Endodermal cell (in vitro differentiated cells): ENCODE results near the gene IGSF5. TPM values are rescaled to one million over a fixed set of nuclear protein-coding genes. Genes with fewer than 3 reads are reported as not detected.
A peak's percentile ranks its signal among the peaks of the same experiment; 100 is the strongest.

Experiments used
- DNase-seq: peaks from one replicate; pipeline ENCODE4 v3.0.0-alpha.2; 2017
- H3K27ac ChIP-seq: 2 replicates; pipeline ENCODE4 v1.5.1; 2013; ENCODE audit warnings: mild to moderate bottlenecking, low read depth, low read length, moderate library complexity
- H3K27me3 ChIP-seq: 2 replicates; pipeline ENCODE4 v1.6.1; 2013; ENCODE audit warnings: mild to moderate bottlenecking, low read length, moderate library complexity; ENCODE audit not compliant: insufficient read depth, control insufficient read depth, poor library complexity, severe bottlenecking
- H3K36me3 ChIP-seq: 2 replicates; pipeline ENCODE4 v1.7.0; 2013; ENCODE audit warnings: mild to moderate bottlenecking, low read length, moderate library complexity; ENCODE audit not compliant: control insufficient read depth, insufficient read depth
- H3K4me1 ChIP-seq: one replicate; pipeline ENCODE4 v1.7.0; 2013; ENCODE audit warnings: low read length; ENCODE audit not compliant: control insufficient read depth, insufficient read depth
- H3K4me3 ChIP-seq: 2 replicates; pipeline ENCODE4 v1.5.1; 2013; ENCODE audit warnings: mild to moderate bottlenecking, low read length, moderate library complexity
- H3K9ac ChIP-seq: 2 replicates; pipeline ENCODE4 v1.6.1; 2013; ENCODE audit warnings: mild to moderate bottlenecking, low read length, moderate library complexity; ENCODE audit not compliant: poor library complexity, severe bottlenecking; ENCODE audit errors: extremely low read depth
- H3K9me3 ChIP-seq: 2 replicates; pipeline ENCODE4 v1.6.1; 2013; ENCODE audit warnings: mild to moderate bottlenecking, low read length, moderate library complexity; ENCODE audit not compliant: control insufficient read depth
- H3K27ac Mint-ChIP-seq: 2 replicates; pipeline ENCODE4 v1.8.0; 2020; ENCODE audit warnings: mixed read lengths
- H3K27me3 Mint-ChIP-seq: 2 replicates; pipeline ENCODE4 v1.8.0; 2021; ENCODE audit warnings: mild to moderate bottlenecking, mixed read lengths; ENCODE audit not compliant: insufficient read depth
- H3K36me3 Mint-ChIP-seq: 2 replicates; pipeline ENCODE4 v1.8.0; 2020; ENCODE audit warnings: low read depth, mixed read lengths
- H3K4me1 Mint-ChIP-seq: 2 replicates; pipeline ENCODE4 v1.8.0; 2020; ENCODE audit warnings: mixed read lengths
- H3K4me3 Mint-ChIP-seq: 2 replicates; pipeline ENCODE4 v1.8.0; 2020; ENCODE audit warnings: mild to moderate bottlenecking, moderate library complexity, mixed read lengths
- H3K9me3 Mint-ChIP-seq: 2 replicates; pipeline ENCODE4 v1.8.0; 2020; ENCODE audit warnings: mild to moderate bottlenecking, mixed read lengths
- WGBS, 2 experiments: methylation state at CpG; one replicate each; pipeline versions ENCODE4 v1.1.5 to v1.1.7; 2013; ENCODE audit warnings: missing lambda C conversion rate in 2 of 2, mixed read lengths in 1 of 2; ENCODE audit not compliant: insufficient coverage in 1 of 2, insufficient read length in 1 of 2; 5-methylcytosine and 5-hydroxymethylcytosine counted together
- total RNA-seq, 2 donors: library from RNA; stranded (reverse); fragmentation: NEBNext Ultra II Directional in 1 of 2; extraction: Animal tissue kit (Norgen Biotek cat#: 25700) in 1 of 2; gene quantifications; 2 replicates in 1 of 2; 3 replicates in 1 of 2; pipeline ENCODE4 v1.2.1, GENCODE V29; 2021
- TF ChIP-seq, protein P1 (sequence below): fragments of 200-600 bp; sonication (generic); conservative IDR thresholded peaks from 2 replicates; pipeline ENCODE4 v1.5.0; 2021; ENCODE audit warnings: antibody characterized with exemption, mild to moderate bottlenecking

Gene IGSF5
- total RNA-seq, 2 donors from 2014 or later: 0.77 to 0.81 TPM

GRCh38 chr21:39726133-39726532, 18.9 kb upstream of the IGSF5 start:
- Histone ChIP-seq H3K4me3 (no peak overlapping the region), H3K9me3 (peaks cover 16% of the 10 kb centered on the region), H3K27ac (no peak overlapping the region), H3K27me3 (no peaks in the 10 kb centered on the region), H3K4me1 (no peaks in the 10 kb centered on the region), H3K9ac (no peak overlapping the region), H3K36me3 (no peaks in the 10 kb centered on the region)
- Mint-ChIP-seq H3K4me1 (peaks cover 2% of the 10 kb centered on the region), H3K4me3 (no peak overlapping the region), H3K9me3 (peaks cover 17% of the 10 kb centered on the region), H3K36me3 (no peaks in the 10 kb centered on the region), H3K27me3 (no peaks in the 10 kb centered on the region), H3K27ac (no peak overlapping the region)
- TF ChIP-seq, protein P1, sequence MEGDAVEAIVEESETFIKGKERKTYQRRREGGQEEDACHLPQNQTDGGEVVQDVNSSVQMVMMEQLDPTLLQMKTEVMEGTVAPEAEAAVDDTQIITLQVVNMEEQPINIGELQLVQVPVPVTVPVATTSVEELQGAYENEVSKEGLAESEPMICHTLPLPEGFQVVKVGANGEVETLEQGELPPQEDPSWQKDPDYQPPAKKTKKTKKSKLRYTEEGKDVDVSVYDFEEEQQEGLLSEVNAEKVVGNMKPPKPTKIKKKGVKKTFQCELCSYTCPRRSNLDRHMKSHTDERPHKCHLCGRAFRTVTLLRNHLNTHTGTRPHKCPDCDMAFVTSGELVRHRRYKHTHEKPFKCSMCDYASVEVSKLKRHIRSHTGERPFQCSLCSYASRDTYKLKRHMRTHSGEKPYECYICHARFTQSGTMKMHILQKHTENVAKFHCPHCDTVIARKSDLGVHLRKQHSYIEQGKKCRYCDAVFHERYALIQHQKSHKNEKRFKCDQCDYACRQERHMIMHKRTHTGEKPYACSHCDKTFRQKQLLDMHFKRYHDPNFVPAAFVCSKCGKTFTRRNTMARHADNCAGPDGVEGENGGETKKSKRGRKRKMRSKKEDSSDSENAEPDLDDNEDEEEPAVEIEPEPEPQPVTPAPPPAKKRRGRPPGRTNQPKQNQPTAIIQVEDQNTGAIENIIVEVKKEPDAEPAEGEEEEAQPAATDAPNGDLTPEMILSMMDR: peak; percentile 49
- 90 to 100% methylated on average over 2 to 7 of the region's 7 CpGs for WGBS, 2 experiments
- DNase-seq: no peak

DNA sequence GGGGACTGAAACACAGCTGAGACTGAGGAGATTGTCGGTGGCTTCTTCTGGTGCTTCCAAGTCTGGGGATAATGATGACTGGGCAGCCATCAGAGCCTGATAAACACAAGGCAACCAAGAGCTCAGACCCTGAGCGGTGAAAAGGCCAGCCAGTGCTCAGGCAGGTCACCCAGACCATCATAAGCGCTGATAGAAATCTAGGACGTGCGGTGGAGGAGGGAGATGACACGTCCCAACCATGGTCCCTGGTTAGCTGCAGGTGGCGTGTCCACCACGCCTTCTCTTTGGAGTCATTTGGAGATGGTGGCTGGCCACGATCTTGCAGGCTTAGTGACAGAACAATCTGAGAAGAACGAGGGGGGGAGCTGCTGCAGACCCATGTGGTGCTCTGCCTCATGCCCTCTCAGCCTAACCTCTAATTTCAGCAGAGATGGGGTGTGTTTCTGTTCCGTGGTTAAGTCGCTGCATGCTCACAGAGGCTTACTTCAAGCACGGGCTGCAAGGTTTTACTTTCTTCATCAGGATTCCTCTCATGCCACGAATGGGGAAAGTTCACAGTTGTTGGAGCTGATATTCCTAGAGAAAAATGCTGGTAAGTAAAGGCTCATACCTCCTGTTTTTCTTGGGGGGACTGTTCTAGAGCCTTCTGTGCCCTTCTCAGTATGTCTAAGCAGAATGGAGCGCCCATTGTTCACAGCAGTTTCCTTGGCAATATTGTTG, 17.4 kb upstream of the IGSF5 start:
- H3K9me3 ChIP-seq: peaks cover 16% of the 10 kb centered on the region
- 90 to 92% methylated on average over 12 to 15 of the region's 15 CpGs for WGBS, 2 experiments
- H3K27me3 ChIP-seq: no peaks in the 10 kb centered on the region
- no peak overlapping the region for H3K27ac Mint-ChIP-seq
- no peaks in the 10 kb centered on the region for H3K36me3 Mint-ChIP-seq
- no peaks in the 10 kb centered on the region for H3K4me1 ChIP-seq
- H3K36me3 ChIP-seq: no peaks in the 10 kb centered on the region
- H3K4me3 Mint-ChIP-seq: no peak overlapping the region
- H3K9me3 Mint-ChIP-seq: peaks cover 17% of the 10 kb centered on the region
- H3K27me3 Mint-ChIP-seq: no peaks in the 10 kb centered on the region
- H3K9ac ChIP-seq: no peak overlapping the region
- TF ChIP-seq, protein P1: no peak
- no peak overlapping the region for H3K4me3 ChIP-seq
- H3K27ac ChIP-seq: no peak overlapping the region
- peaks cover 2% of the 10 kb centered on the region for H3K4me1 Mint-ChIP-seq
- DNase-seq: no peak

GRCh38 chr21:39728341-39728740, 16.6 kb upstream of the IGSF5 start:
- no peak overlapping the region for H3K9ac ChIP-seq
- WGBS, 2 experiments: 95 to 100% methylated on average over 4 to 6 of the region's 6 CpGs
- H3K36me3 ChIP-seq: no peaks in the 10 kb centered on the region
- Mint-ChIP-seq H3K9me3 (peaks cover 13% of the 10 kb centered on the region), H3K4me1 (peaks cover 2% of the 10 kb centered on the region), H3K27me3 (no peaks in the 10 kb centered on the region), H3K36me3 (no peaks in the 10 kb centered on the region), H3K4me3 (no peak overlapping the region), H3K27ac (no peak overlapping the region)
- H3K4me3 ChIP-seq: no peak overlapping the region
- no peak overlapping the region for H3K27ac ChIP-seq
- no peaks in the 10 kb centered on the region for H3K27me3 ChIP-seq
- no peaks in the 10 kb centered on the region for H3K4me1 ChIP-seq
- TF ChIP-seq, protein P1: no peak
- DNase-seq: no peak
- H3K9me3 ChIP-seq: peaks cover 11% of the 10 kb centered on the region
